Measurements from ENCODE around the gene FUT4. TPM values are rescaled to one million over a fixed set of nuclear protein-coding genes. Genes with fewer than 3 reads are reported as not detected.

Gene FUT4
- total and polyA plus RNA-seq, 10 of the 15 experiments (the other 5 are each of a cell fraction or from before 2014, with no cell fraction given), result 0.68 to 9.1 (median 2.3) TPM

DNA sequence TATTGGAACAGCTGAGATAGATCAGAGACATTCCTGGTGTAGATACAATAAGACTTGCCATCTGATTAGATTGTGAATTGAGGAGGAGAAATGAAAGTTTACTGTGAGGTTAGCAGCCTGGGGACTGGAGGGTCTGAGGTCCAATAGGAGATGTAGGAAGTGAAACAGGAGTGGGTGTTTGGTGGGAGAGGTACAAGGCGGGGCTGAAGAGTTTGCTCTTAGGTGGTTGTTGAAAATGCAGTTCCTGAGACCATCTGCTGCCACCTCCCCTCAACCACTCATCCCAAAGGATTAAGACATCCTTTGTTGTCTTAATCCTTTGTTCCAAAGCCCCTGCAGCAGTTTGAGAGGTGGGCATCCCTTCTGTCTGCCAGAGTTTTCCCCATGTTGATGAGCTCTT, 38.2 kb downstream of the FUT4 start (continued):
- TF ChIP-seq, protein P1, sequence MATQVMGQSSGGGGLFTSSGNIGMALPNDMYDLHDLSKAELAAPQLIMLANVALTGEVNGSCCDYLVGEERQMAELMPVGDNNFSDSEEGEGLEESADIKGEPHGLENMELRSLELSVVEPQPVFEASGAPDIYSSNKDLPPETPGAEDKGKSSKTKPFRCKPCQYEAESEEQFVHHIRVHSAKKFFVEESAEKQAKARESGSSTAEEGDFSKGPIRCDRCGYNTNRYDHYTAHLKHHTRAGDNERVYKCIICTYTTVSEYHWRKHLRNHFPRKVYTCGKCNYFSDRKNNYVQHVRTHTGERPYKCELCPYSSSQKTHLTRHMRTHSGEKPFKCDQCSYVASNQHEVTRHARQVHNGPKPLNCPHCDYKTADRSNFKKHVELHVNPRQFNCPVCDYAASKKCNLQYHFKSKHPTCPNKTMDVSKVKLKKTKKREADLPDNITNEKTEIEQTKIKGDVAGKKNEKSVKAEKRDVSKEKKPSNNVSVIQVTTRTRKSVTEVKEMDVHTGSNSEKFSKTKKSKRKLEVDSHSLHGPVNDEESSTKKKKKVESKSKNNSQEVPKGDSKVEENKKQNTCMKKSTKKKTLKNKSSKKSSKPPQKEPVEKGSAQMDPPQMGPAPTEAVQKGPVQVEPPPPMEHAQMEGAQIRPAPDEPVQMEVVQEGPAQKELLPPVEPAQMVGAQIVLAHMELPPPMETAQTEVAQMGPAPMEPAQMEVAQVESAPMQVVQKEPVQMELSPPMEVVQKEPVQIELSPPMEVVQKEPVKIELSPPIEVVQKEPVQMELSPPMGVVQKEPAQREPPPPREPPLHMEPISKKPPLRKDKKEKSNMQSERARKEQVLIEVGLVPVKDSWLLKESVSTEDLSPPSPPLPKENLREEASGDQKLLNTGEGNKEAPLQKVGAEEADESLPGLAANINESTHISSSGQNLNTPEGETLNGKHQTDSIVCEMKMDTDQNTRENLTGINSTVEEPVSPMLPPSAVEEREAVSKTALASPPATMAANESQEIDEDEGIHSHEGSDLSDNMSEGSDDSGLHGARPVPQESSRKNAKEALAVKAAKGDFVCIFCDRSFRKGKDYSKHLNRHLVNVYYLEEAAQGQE (IDR thresholded peaks at IDR 0.05; ENCODE audit: low read depth, low read length), result no peak
- TF ChIP-seq, protein P2, sequence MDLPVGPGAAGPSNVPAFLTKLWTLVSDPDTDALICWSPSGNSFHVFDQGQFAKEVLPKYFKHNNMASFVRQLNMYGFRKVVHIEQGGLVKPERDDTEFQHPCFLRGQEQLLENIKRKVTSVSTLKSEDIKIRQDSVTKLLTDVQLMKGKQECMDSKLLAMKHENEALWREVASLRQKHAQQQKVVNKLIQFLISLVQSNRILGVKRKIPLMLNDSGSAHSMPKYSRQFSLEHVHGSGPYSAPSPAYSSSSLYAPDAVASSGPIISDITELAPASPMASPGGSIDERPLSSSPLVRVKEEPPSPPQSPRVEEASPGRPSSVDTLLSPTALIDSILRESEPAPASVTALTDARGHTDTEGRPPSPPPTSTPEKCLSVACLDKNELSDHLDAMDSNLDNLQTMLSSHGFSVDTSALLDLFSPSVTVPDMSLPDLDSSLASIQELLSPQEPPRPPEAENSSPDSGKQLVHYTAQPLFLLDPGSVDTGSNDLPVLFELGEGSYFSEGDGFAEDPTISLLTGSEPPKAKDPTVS (IDR thresholded peaks at IDR 0.05; ENCODE audit: low read depth, low read length), result no peak
- no peak for TF ChIP-seq ZNF24 (IDR thresholded peaks at IDR 0.05)
- TF ChIP-seq, protein P3, sequence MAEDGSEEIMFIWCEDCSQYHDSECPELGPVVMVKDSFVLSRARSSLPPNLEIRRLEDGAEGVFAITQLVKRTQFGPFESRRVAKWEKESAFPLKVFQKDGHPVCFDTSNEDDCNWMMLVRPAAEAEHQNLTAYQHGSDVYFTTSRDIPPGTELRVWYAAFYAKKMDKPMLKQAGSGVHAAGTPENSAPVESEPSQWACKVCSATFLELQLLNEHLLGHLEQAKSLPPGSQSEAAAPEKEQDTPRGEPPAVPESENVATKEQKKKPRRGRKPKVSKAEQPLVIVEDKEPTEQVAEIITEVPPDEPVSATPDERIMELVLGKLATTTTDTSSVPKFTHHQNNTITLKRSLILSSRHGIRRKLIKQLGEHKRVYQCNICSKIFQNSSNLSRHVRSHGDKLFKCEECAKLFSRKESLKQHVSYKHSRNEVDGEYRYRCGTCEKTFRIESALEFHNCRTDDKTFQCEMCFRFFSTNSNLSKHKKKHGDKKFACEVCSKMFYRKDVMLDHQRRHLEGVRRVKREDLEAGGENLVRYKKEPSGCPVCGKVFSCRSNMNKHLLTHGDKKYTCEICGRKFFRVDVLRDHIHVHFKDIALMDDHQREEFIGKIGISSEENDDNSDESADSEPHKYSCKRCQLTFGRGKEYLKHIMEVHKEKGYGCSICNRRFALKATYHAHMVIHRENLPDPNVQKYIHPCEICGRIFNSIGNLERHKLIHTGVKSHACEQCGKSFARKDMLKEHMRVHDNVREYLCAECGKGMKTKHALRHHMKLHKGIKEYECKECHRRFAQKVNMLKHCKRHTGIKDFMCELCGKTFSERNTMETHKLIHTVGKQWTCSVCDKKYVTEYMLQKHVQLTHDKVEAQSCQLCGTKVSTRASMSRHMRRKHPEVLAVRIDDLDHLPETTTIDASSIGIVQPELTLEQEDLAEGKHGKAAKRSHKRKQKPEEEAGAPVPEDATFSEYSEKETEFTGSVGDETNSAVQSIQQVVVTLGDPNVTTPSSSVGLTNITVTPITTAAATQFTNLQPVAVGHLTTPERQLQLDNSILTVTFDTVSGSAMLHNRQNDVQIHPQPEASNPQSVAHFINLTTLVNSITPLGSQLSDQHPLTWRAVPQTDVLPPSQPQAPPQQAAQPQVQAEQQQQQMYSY (CRISPR knock-in tag; IDR thresholded peaks at IDR 0.05), result no peak
- peak in 1 of 2 experiments; percentile 53; a peak in 1 of 3 replicates for TF ChIP-seq EGR1 (IDR thresholded peaks at IDR 0.05; ENCODE audit: borderline replicate concordance in 1 of 2, low read depth in 2 of 2, low read length in 2 of 2)
- TF ChIP-seq, protein P4, sequence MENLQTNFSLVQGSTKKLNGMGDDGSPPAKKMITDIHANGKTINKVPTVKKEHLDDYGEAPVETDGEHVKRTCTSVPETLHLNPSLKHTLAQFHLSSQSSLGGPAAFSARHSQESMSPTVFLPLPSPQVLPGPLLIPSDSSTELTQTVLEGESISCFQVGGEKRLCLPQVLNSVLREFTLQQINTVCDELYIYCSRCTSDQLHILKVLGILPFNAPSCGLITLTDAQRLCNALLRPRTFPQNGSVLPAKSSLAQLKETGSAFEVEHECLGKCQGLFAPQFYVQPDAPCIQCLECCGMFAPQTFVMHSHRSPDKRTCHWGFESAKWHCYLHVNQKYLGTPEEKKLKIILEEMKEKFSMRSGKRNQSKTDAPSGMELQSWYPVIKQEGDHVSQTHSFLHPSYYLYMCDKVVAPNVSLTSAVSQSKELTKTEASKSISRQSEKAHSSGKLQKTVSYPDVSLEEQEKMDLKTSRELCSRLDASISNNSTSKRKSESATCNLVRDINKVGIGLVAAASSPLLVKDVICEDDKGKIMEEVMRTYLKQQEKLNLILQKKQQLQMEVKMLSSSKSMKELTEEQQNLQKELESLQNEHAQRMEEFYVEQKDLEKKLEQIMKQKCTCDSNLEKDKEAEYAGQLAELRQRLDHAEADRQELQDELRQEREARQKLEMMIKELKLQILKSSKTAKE (IDR thresholded peaks at IDR 0.05; ENCODE audit: low read depth, poor library complexity, severe bottlenecking), result no peak
- TF ChIP-seq, protein P5, sequence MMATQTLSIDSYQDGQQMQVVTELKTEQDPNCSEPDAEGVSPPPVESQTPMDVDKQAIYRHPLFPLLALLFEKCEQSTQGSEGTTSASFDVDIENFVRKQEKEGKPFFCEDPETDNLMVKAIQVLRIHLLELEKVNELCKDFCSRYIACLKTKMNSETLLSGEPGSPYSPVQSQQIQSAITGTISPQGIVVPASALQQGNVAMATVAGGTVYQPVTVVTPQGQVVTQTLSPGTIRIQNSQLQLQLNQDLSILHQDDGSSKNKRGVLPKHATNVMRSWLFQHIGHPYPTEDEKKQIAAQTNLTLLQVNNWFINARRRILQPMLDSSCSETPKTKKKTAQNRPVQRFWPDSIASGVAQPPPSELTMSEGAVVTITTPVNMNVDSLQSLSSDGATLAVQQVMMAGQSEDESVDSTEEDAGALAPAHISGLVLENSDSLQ (IDR thresholded peaks at IDR 0.05), result 0 out of 2 replicates have a peak, but pooled peaks have one; percentile 9
- TF ChIP-seq HCFC1 (IDR thresholded peaks at IDR 0.05; ENCODE audit: low read length), result no peak
- peak; percentile 71 for TF ChIP-seq GATAD2B (conservative IDR thresholded peaks at IDR 0.05; ENCODE audit: low read depth)
- no peak for TF ChIP-seq STAT3 (IDR thresholded peaks at IDR 0.05; ENCODE audit: low read depth, low read length)
- no peak for TF ChIP-seq SIX5 (IDR thresholded peaks at IDR 0.05; ENCODE audit: low read depth, low read length, severe bottlenecking)
- TF ChIP-seq BMI1 (IDR thresholded peaks at IDR 0.05; ENCODE audit: borderline replicate concordance), result no peak
- no peak for TF ChIP-seq POLR2AphosphoS2 (IDR thresholded peaks at IDR 0.05; ENCODE audit: low read depth, low read length)
- peak; percentile 94 for TF ChIP-seq SPI1 (IDR thresholded peaks at IDR 0.05; ENCODE audit: borderline replicate concordance, insufficient read depth, low read depth, low read length)
